ENCODE results near the gene DNAJC1. TPM values are rescaled to one million over a fixed set of nuclear protein-coding genes. Genes with fewer than 3 reads are reported as not detected.
"Not testable (repeated sequence)": the region's sequence is repeated elsewhere in the genome, so short reads cannot be mapped to it uniquely, and the experiment has no call there.

Gene DNAJC1
- total RNA-seq, 3 donors from 2014 or later: 26.3 to 31.5 (median 30.3) TPM

DNA sequence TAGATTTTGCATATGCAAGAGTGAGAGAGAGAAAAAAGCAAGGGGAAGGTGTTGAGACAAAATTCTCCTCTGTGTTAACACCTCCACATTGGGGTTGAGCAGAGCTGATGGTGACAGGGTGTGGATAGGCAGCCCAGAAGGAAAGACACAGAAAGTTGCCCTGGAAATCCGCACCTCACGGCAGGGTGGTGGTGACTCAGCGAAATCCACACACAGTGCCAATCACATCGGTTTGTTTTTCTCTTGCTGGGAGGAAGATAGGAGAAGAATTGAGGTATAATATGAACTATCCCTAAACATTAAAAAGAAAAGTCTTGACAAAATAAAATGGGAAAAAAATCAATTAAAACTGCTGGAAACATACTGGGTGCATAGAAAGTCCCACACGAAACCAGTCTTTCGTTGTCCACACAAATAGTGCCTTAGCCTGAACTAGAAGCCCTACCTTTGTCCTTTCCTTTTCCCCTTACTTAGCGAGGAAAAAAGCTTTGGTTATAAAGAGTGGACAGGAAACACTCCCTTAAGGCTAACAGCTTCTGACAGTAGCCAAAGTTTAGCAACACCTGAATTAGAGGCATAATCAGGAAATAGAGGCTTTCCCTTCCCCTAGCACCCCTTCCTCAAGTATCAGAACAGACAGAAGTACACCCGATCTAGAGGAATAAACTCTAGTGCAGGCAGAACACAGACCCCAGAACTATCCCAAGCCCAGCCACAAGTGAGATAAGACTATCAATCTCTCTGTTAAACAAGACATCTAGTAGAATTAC lies 39.2 kb upstream of the DNAJC1 start:
- Histone ChIP-seq H3K4me1 (ENCODE audit: low read depth) (no peaks in the 10 kb centered on the region), H3K36me3 (ENCODE audit: low read depth) (no peaks in the 10 kb centered on the region), H3K4me3 (no peak overlapping the region), H3K9me3 (no peaks in the 10 kb centered on the region)
- no peak for ATAC-seq
- intact Hi-C loops (cut with DNase I, micrococcal nuclease): no loop called here
- TF ChIP-seq CTCF (IDR thresholded peaks at IDR 0.05): no peak
- no peak for DNase-seq

DNA sequence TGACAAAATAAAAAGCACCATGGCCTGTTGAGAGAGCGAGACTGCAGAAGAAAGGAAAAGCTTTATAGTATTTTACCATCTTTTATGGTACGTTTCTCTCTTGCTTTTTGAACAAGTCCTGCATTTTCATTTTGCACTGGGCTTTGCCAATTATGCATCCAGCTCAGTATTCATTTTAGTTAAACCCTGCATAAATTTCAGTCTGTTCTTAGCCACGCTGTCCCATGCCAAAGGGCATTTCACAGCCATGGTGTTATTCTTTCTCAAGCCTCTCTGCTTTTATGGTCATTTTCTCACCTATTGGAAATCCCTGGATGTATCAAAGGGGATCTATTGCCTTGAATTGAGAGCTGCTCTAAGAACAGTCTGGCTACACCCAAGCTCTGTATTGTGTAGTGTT lies 30.8 kb upstream of the DNAJC1 start:
- Histone ChIP-seq H3K4me3 (no peak overlapping the region), H3K36me3 (ENCODE audit: low read depth) (no peaks in the 10 kb centered on the region), H3K9me3 (no peaks in the 10 kb centered on the region), H3K4me1 (ENCODE audit: low read depth) (no peaks in the 10 kb centered on the region)
- intact Hi-C loops (cut with DNase I, micrococcal nuclease): no loop called here
- ATAC-seq (no peak), DNase-seq (no peak)
- TF ChIP-seq CTCF (IDR thresholded peaks at IDR 0.05): no peak

DNA sequence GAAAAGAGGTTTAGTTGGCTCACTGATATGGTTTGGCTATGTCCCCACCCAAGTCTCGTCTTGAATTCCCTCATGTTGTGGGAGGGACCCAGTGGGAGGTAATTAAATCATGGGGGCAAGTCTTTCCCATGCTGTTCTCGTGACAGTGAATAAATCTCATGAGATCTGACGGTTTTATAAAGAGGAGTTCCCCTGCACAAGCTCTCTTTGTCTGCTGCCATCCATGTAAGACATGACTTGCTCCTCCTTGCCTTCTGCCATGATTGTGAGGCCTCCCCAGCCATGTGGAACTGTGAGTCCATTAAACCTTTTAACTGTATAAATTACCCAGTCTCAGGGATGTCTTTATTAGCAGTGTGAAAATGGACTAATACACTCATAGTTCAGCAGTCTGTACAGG lies 28.7 kb upstream of the DNAJC1 start:
- intact Hi-C loops (cut with DNase I, micrococcal nuclease); DNase-seq; H3K4me1 ChIP-seq (ENCODE audit: low read depth); H3K36me3 ChIP-seq (ENCODE audit: low read depth); H3K9me3 ChIP-seq; H3K4me3 ChIP-seq; ATAC-seq: not testable (repeated sequence)

- intact Hi-C loops (cut with DNase I, micrococcal nuclease): no loop called here
- no peaks in the 10 kb centered on the region for H3K36me3 ChIP-seq (ENCODE audit: low read depth)
- DNase-seq (no peak), ATAC-seq (no peak)
- H3K4me3 ChIP-seq: no peak overlapping the region
- no peak for TF ChIP-seq CTCF (IDR thresholded peaks at IDR 0.05)
- no peaks in the 10 kb centered on the region for H3K4me1 ChIP-seq (ENCODE audit: low read depth)
- no peaks in the 10 kb centered on the region for H3K9me3 ChIP-seq
These were observed 26.9 kb upstream of the DNAJC1 start for GRCh38 chr10:22030421-22030820.

GRCh38 chr10:22029445-22030236 lies 26.1 kb upstream of the DNAJC1 start:
- no peak for TF ChIP-seq CTCF (IDR thresholded peaks at IDR 0.05)
- H3K4me3 ChIP-seq: no peak overlapping the region
- no peaks in the 10 kb centered on the region for H3K9me3 ChIP-seq
- DNase-seq (no peak), ATAC-seq (no peak)
- no peaks in the 10 kb centered on the region for H3K4me1 ChIP-seq (ENCODE audit: low read depth)
- H3K36me3 ChIP-seq (ENCODE audit: low read depth): no peaks in the 10 kb centered on the region
- intact Hi-C loops (cut with DNase I, micrococcal nuclease): loop anchor here in 1 of 2 donors (10.0 kb wide), 1 partner anchor 965 kb away; no protein-coding TSS in a partner anchor

Data from mucosa of descending colon (tissue), 3 donors.